GM12875 (cell line): ENCODE data around the gene PLD4.
"Not testable (repeated sequence)": the region's sequence is repeated elsewhere in the genome, so short reads cannot be mapped to it uniquely, and the experiment has no call there.

Source experiments
- H3K4me3 ChIP-seq: one replicate; pipeline ENCODE4 v1.5.1; 2011; ENCODE audit warnings: low read depth, low read length, control low read depth
- TF ChIP-seq, protein P1 (sequence below): IDR thresholded peaks from 2 replicates; pipeline ENCODE4 v1.5.1; 2011; ENCODE audit warnings: low read depth, mild to moderate bottlenecking, control low read depth, inconsistent platforms, low read length, moderate library complexity, borderline replicate concordance; ENCODE audit not compliant: insufficient read depth

PLD4 gene

DNA sequence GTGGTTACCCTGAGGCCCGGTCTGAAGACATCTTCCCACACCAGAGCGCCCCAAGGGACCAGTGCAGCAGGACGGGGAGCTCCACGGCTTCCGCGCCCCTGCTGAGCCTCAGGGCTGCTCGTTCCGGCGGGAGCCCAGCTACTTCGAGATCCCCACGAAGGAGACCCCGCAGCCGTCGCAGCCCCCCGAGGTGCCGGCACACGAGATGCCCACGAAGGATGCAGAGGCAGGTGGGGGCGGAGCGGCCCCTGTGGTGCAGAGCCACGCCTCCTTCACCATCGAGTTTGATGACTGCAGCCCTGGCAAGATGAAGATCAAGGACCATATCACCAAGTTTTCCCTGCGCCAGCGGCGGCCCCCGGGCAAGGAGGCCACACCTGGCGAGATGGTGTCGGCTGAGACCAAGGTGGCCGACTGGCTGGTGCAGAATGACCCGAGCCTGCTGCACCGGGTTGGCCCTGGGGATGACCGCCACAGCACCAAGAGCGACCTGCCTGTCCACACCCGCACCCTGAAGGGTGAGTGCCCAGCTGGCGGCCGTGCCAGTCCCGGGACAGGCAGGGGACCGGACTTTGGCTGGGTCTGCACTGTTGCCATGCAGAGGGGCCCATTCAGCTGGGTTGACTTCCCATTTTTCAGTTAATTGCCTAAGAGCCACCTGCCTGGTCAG is 41.6 kb upstream of the PLD4 start:
- no peak overlapping the region for H3K4me3 ChIP-seq
- TF ChIP-seq, protein P1, sequence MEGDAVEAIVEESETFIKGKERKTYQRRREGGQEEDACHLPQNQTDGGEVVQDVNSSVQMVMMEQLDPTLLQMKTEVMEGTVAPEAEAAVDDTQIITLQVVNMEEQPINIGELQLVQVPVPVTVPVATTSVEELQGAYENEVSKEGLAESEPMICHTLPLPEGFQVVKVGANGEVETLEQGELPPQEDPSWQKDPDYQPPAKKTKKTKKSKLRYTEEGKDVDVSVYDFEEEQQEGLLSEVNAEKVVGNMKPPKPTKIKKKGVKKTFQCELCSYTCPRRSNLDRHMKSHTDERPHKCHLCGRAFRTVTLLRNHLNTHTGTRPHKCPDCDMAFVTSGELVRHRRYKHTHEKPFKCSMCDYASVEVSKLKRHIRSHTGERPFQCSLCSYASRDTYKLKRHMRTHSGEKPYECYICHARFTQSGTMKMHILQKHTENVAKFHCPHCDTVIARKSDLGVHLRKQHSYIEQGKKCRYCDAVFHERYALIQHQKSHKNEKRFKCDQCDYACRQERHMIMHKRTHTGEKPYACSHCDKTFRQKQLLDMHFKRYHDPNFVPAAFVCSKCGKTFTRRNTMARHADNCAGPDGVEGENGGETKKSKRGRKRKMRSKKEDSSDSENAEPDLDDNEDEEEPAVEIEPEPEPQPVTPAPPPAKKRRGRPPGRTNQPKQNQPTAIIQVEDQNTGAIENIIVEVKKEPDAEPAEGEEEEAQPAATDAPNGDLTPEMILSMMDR, result no peak

DNA sequence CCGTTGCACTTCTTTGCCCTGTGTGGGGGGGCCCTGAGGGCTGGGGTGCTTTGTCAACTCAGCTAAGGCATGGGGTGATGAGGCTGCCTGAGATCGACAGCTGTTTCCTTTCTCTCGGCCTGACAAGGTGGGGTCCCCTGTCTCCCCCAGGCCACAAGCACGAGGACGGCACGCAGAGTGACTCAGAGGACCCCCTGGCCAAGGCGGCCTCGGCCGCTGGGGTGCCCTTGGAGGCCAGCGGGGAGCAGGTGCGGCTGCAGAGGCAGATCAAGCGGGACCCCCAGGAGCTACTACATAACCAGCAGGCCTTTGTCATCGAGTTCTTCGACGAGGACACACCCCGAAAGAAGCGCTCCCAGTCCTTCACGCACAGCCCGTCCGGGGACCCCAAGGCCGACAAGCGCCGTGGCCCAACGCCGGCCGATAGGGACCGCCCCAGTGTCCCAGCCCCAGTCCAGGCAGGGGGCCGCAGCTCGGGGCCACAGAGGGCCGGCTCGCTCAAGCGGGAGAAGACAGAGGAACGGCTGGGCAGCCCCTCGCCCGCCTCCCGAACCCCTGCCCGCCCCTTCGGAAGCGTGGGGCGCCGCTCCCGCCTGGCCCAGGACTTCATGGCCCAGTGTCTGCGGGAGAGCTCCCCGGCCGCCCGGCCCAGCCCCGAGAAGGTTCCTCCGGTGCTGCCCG is 40.9 kb upstream of the PLD4 start:
- TF ChIP-seq, protein P1, result no peak
- H3K4me3 ChIP-seq, result no peak overlapping the region

DNA sequence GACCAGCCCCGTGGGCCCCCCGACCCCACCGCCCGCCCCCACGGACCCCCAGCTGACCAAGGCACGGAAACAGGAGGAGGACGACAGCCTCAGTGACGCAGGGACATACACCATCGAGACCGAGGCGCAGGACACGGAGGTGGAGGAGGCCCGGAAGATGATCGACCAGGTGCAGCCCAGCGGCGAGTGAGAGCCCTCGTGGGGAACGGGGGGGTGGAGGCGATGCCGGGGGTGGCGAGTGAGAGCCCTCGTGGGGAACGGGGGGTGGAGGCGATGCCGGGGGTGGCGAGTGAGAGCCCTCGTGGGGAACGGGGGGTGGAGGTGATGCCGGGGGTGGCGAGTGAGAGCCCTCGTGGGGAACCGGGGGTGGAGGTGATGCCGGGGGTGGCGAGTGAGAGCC is 40.3 kb upstream of the PLD4 start:
- not testable (repeated sequence) for H3K4me3 ChIP-seq

GRCh38 chr14:104885031-104885972 is 39.4 kb upstream of the PLD4 start:
- TF ChIP-seq, protein P1, result no peak
- H3K4me3 ChIP-seq, result no peak overlapping the region

DNA sequence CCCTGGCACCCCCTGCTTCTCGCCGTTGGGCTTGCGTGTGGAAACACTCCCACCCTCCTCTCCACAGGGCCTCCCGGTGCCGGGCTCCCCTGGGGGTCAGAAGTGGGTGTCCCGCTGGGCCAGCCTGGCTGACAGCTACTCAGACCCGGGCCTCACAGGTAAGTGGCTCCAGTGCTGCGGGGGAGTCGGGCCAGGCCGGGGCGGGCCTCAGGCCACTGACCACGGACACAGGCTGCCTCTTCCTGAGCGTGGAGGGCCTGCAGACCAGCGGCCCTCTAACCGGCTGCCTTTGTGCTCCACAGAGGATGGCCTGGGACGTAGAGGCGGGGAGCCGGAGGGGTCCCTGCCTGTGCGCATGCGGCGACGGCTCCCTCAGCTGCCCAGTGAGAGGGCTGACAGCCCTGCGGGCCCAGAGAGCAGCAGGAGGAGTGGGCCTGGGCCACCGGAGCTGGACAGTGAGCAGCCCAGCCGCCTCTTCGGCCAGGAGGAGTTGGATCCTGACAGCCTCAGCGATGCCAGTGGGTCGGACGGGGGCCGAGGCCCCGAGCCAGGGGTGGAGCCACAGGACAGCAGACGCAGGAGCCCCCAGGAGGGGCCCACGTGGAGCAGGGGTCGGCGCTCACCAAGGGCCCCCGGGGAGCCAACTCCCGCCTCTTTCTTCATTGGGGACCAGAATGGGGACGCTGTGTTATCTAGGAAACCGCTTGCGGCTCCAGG is 38.5 kb upstream of the PLD4 start:
- TF ChIP-seq, protein P1, result no peak
- no peak overlapping the region for H3K4me3 ChIP-seq

DNA sequence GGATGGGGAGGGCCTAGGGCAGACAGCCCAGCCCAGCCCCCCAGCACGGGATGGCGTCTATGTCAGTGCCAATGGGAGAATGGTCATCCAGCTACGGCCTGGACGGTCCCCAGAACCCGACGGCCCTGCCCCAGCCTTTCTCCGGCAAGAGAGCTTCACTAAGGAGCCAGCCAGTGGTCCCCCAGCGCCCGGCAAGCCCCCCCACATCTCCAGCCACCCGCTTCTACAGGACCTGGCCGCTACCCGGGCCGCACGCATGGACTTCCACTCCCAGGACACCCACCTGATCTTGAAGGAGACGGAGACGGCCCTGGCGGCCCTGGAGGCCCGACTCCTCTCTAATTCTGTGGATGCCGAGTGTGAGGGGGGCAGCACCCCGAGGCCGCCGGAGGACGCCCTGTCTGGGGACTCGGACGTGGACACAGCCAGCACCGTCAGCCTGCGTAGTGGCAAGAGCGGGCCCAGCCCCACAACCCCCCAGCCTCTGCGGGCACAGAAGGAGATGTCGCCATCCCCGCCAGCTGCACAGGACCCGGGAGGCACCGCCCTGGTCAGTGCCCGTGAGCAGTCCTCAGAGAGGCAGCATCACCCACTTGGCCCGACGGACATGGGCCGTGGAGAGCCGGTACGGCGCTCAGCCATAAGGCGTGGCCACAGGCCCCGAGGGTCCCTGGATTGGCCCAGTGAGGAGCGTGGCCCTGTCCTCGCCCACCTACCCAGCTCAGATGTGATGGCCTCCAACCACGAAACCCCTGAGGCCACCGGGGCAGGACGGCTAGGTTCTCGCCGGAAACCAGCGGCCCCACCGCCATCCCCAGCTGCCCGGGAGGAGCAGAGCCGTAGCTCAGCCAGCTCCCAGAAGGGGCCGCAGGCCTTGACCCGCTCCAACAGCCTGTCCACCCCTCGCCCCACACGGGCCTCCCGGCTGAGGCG is 37.7 kb upstream of the PLD4 start:
- H3K4me3 ChIP-seq, result no peak overlapping the region
- TF ChIP-seq, protein P1, result no peak
